OCI-LY1 (cell line): ENCODE results near the gene OR2AT4.

Source experiments
- H2AFZ ChIP-seq: fragments of 200-600 bp; sonication (generic), shearing (Covaris generic); 2 replicates; pipeline ENCODE4 v1.6.0; 2014; ENCODE audit warnings: antibody characterized with exemption, mild to moderate bottlenecking, low read length
- H3F3A ChIP-seq: fragments of 200-600 bp; sonication (generic), shearing (Covaris generic); 2 replicates; pipeline ENCODE4 v1.6.0; 2014; ENCODE audit warnings: mild to moderate bottlenecking, antibody characterized with exemption, low read length, moderate library complexity; ENCODE audit not compliant: insufficient read depth
- H3K27ac ChIP-seq: fragments of 200-600 bp; sonication (generic); 2 replicates; pipeline ENCODE4 v1.5.1; 2014; ENCODE audit warnings: low read length, mixed run types, mild to moderate bottlenecking, low read depth; ENCODE audit not compliant: poor library complexity, severe bottlenecking
- H3K27me3 ChIP-seq: fragments of 200-600 bp; sonication (generic); 2 replicates; pipeline ENCODE4 v1.6.0; 2014; ENCODE audit warnings: antibody characterized with exemption, mild to moderate bottlenecking, low read length, moderate library complexity; ENCODE audit not compliant: insufficient read depth
- H3K36me3 ChIP-seq: fragments of 200-600 bp; sonication (generic); 2 replicates; pipeline ENCODE4 v1.6.1; 2014; ENCODE audit warnings: mild to moderate bottlenecking, antibody characterized with exemption, low read length, moderate library complexity, mixed read lengths; ENCODE audit not compliant: insufficient read depth
- H3K4me1 ChIP-seq: fragments of 200-600 bp; sonication (generic); 2 replicates; pipeline ENCODE4 v1.5.1; 2014; ENCODE audit warnings: mild to moderate bottlenecking, low read length, moderate library complexity; ENCODE audit not compliant: insufficient read depth, severe bottlenecking
- H3K4me2 ChIP-seq: fragments of 200-600 bp; sonication (generic), shearing (Covaris generic); 2 replicates; pipeline ENCODE4 v1.6.1; 2014; ENCODE audit warnings: low read length
- H3K4me3 ChIP-seq: fragments of 200-600 bp; sonication (generic); 2 replicates; pipeline ENCODE4 v1.5.1; 2014; ENCODE audit warnings: low read length, low read depth, mild to moderate bottlenecking, mixed read lengths; ENCODE audit not compliant: poor library complexity, severe bottlenecking
- H3K79me2 ChIP-seq: fragments of 200-600 bp; shearing (Covaris generic); 2 replicates; pipeline ENCODE4 v1.6.1; 2016; ENCODE audit warnings: mixed run types, low read length, mixed read lengths; ENCODE audit not compliant: insufficient read depth
- H3K9ac ChIP-seq: fragments of 200-600 bp; sonication (generic), shearing (Covaris generic); 2 replicates; pipeline ENCODE4 v1.6.1; 2014; ENCODE audit warnings: mild to moderate bottlenecking, low read length, mixed read lengths
- H3K9me2 ChIP-seq: fragments of 200-600 bp; sonication (generic), shearing (Covaris generic); 2 replicates; pipeline ENCODE4 v1.6.1; 2014; ENCODE audit warnings: low read depth, mild to moderate bottlenecking, low read length, mixed read lengths
- H3K9me3 ChIP-seq: fragments of 200-600 bp; shearing (Covaris generic); 2 replicates; pipeline ENCODE4 v1.6.1; 2014; ENCODE audit warnings: low read length, mixed read lengths
- H4K20me1 ChIP-seq: fragments of 200-600 bp; sonication (generic), shearing (Covaris generic); 2 replicates; pipeline ENCODE4 v1.6.0; 2016; ENCODE audit warnings: mild to moderate bottlenecking, low read length; ENCODE audit not compliant: insufficient read depth
- CTCF ChIP-seq: fragments of 200-600 bp; sonication (generic), shearing (Covaris generic); IDR thresholded peaks from 2 replicates; pipeline ENCODE4 v1.5.1; 2017; ENCODE audit warnings: mild to moderate bottlenecking, antibody characterized with exemption, low read length, moderate library complexity, mixed read lengths
- EZH2 ChIP-seq: fragments of 200-600 bp; sonication (generic), shearing (Covaris generic); IDR thresholded peaks from 2 replicates; pipeline ENCODE4 v1.8.0; 2017; ENCODE audit warnings: borderline replicate concordance, mixed run types, mild to moderate bottlenecking, antibody characterized with exemption, low read length, moderate library complexity, mixed read lengths

OR2AT4 gene

GRCh38 chr11:75063741-75064314, 32.8 kb downstream of the OR2AT4 start:
- H3K36me3 ChIP-seq, result no peaks in the 10 kb centered on the region
- no peaks in the 10 kb centered on the region for H3K9me2 ChIP-seq
- H3K27me3 ChIP-seq, result no peaks in the 10 kb centered on the region
- no peaks in the 10 kb centered on the region for H4K20me1 ChIP-seq
- no peak overlapping the region for H3K4me2 ChIP-seq
- no peak overlapping the region for H3K4me3 ChIP-seq
- no peaks in the 10 kb centered on the region for H3F3A ChIP-seq
- no peak overlapping the region for H3K9ac ChIP-seq
- peaks cover 3% of the 10 kb centered on the region; the same call in 1 of the 2 replicates for H3K9me3 ChIP-seq
- no peaks in the 10 kb centered on the region for H3K4me1 ChIP-seq
- no peak overlapping the region for H2AFZ ChIP-seq
- H3K27ac ChIP-seq, result no peak overlapping the region
- H3K79me2 ChIP-seq, result no peaks in the 10 kb centered on the region
- TF ChIP-seq CTCF (no peak), EZH2 (no peak)

- Histone ChIP-seq H3K4me3 (no peak overlapping the region), H3K4me1 (no peaks in the 10 kb centered on the region), H3K9me2 (no peaks in the 10 kb centered on the region), H4K20me1 (no peaks in the 10 kb centered on the region), H3K36me3 (no peaks in the 10 kb centered on the region), H3F3A (no peaks in the 10 kb centered on the region), H3K9ac (no peak overlapping the region), H3K9me3 (no peaks in the 10 kb centered on the region), H2AFZ (no peak overlapping the region), H3K27me3 (no peaks in the 10 kb centered on the region), H3K4me2 (no peak overlapping the region), H3K27ac (no peak overlapping the region), H3K79me2 (no peaks in the 10 kb centered on the region)
- TF ChIP-seq CTCF (no peak), EZH2 (no peak)
Measured at GRCh38 chr11:75059299-75059698, 37.4 kb downstream of the OR2AT4 start.

- Histone ChIP-seq H3K27me3 (no peaks in the 10 kb centered on the region), H3F3A (no peaks in the 10 kb centered on the region), H3K9me3 (peaks cover 6% of the 10 kb centered on the region; the same call in 1 of the 2 replicates), H3K4me3 (no peak overlapping the region), H3K27ac (no peak overlapping the region), H3K4me1 (no peaks in the 10 kb centered on the region), H3K79me2 (no peaks in the 10 kb centered on the region), H3K4me2 (no peak overlapping the region), H2AFZ (no peak overlapping the region), H3K9ac (no peak overlapping the region), H3K9me2 (no peaks in the 10 kb centered on the region), H4K20me1 (no peaks in the 10 kb centered on the region), H3K36me3 (no peaks in the 10 kb centered on the region)
- TF ChIP-seq CTCF, result no peak
- TF ChIP-seq EZH2, result no peak
Measured at GRCh38 chr11:75056814-75057213, 39.9 kb downstream of the OR2AT4 start.
